ENCODE measurements around the gene CPLX1.

DNA sequence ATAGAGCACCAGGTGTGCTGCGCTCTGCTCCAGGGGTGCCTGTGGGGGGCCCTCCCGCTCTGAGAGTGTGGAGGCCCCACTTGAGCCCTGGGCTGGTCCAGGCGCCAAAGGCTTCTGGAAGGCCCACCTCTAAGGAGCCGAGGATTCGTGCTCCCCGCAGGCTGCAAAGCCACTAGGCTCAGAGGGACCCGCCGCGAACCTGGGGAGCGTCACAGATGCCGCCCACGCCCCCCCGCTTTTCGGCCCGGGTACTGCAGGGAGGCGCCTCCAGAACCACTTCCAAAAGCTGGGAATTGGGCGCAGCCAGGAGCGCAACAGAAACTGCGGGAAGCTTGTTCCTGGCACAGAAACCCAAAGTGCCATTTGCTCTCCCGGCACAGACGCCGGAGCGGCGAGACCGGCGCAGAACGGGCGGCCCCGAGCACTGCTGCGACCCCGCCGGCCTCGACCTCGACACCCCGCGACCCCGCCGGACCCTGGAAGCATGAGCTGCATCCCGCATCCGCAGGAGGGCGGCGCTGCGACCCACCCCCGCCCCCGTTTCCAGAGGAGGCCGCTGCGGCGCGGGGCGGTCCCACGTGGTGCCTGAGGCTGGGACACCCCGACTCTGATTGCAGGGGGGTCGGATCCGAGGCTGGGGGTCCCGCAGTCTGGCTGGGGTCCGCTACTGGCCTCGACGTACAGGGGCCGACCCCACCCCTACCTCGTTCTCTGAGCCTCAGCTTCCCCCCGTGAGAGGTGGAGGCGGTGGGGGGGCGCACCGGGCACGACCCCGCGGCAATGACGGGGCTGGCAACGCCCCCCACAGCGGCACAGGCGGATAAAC lies 30.8 kb downstream of the CPLX1 start:
- TF ChIP-seq, protein P1, sequence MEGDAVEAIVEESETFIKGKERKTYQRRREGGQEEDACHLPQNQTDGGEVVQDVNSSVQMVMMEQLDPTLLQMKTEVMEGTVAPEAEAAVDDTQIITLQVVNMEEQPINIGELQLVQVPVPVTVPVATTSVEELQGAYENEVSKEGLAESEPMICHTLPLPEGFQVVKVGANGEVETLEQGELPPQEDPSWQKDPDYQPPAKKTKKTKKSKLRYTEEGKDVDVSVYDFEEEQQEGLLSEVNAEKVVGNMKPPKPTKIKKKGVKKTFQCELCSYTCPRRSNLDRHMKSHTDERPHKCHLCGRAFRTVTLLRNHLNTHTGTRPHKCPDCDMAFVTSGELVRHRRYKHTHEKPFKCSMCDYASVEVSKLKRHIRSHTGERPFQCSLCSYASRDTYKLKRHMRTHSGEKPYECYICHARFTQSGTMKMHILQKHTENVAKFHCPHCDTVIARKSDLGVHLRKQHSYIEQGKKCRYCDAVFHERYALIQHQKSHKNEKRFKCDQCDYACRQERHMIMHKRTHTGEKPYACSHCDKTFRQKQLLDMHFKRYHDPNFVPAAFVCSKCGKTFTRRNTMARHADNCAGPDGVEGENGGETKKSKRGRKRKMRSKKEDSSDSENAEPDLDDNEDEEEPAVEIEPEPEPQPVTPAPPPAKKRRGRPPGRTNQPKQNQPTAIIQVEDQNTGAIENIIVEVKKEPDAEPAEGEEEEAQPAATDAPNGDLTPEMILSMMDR (optimal IDR thresholded peaks at IDR 0.05 in 1 of 3, IDR thresholded peaks at IDR 0.05 in 1 of 3, conservative IDR thresholded peaks at IDR 0.05 in 1 of 3; ENCODE audit: extremely low read depth in 1 of 3, insufficient read depth in 2 of 3, low read length in 3 of 3): no peak
- peak; percentile 98 for TF ChIP-seq EZH2 (IDR thresholded peaks at IDR 0.05; ENCODE audit: low read length)

Measured in keratinocyte (primary cell).